Subcutaneous abdominal adipose tissue (tissue), 5 donors: Measurements from ENCODE around the gene PKD2L1.

Experiments used
- H3K27ac ChIP-seq: one replicate; pipeline ENCODE4 v1.7.0; 2013; ENCODE audit warnings: low read depth, mild to moderate bottlenecking, inconsistent platforms, low read length, moderate library complexity
- H3K27me3 ChIP-seq, 5 donors: one replicate each; pipeline ENCODE4 v1.7.0; 2013; ENCODE audit warnings: low read length in 5 of 5, inconsistent platforms in 1 of 5; ENCODE audit not compliant: control insufficient read depth in 5 of 5, insufficient read depth in 4 of 5
- H3K36me3 ChIP-seq, 5 donors: one replicate each; pipeline ENCODE4 v1.7.0; 2013; ENCODE audit warnings: low read length in 5 of 5; ENCODE audit not compliant: control insufficient read depth in 5 of 5, insufficient read depth in 5 of 5
- H3K4me1 ChIP-seq, 5 donors: one replicate each; pipeline ENCODE4 v1.7.0; 2013; ENCODE audit warnings: low read length in 5 of 5, mild to moderate bottlenecking in 3 of 5, moderate library complexity in 1 of 5; ENCODE audit not compliant: control insufficient read depth in 5 of 5, insufficient read depth in 5 of 5
- H3K4me3 ChIP-seq, 5 donors: one replicate each; pipeline ENCODE4 v1.7.0; 2013; ENCODE audit warnings: low read length in 5 of 5, low read depth in 1 of 5
- H3K9ac ChIP-seq, 5 donors: one replicate each; pipeline ENCODE4 v1.7.0; 2013; ENCODE audit warnings: low read length in 5 of 5, mild to moderate bottlenecking in 4 of 5, moderate library complexity in 3 of 5
- H3K9me3 ChIP-seq, 5 donors: one replicate each; pipeline ENCODE4 v1.7.0; 2013; ENCODE audit warnings: low read length in 5 of 5; ENCODE audit not compliant: control insufficient read depth in 5 of 5
- donor health status: healthy.
- donor health status: healthy.
- donor health status: healthy.
- donor health status: healthy.
- donor health status: healthy.

Gene PKD2L1

GRCh38 chr10:100267239-100268104, 62.6 kb downstream of the PKD2L1 start, which contains the start of gene CWF19L1:
Gene CWF19L1, minus strand, starts transcription at chr10:100267638. Its CDS starts 45 bp downstream, at chr10:100267593.
- Histone ChIP-seq H3K4me1 (peaks cover 0 to 21% (median 19%) of the 10 kb centered on the region in 5 donors), H3K27me3 (no peaks in the 10 kb centered on the region), H3K9ac (peak within 1 kb of the TSS; percentile 97 to 100 (median 100)), H3K36me3 (no peaks in the 10 kb centered on the region), H3K9me3 (no peaks in the 10 kb centered on the region), H3K4me3 (peak within 1 kb of the TSS; percentile 99 to 100 (median 100)), H3K27ac (peak within 1 kb of the TSS; percentile 75)

- H3K9ac ChIP-seq = peak overlapping the region in 1 of 5 donors; percentile 30
- H3K4me3 ChIP-seq = peak overlapping the region in 2 of 5 donors; percentile 100
- peaks cover 0 to 6% (median 4%) of the 10 kb centered on the region in 5 donors for H3K36me3 ChIP-seq
- no peak overlapping the region for H3K27ac ChIP-seq
- H3K27me3 ChIP-seq = no peaks in the 10 kb centered on the region
- peaks cover 0 to 21% (median 19%) of the 10 kb centered on the region in 5 donors for H3K4me1 ChIP-seq
- H3K9me3 ChIP-seq = no peaks in the 10 kb centered on the region
These were observed 64.1 kb downstream of the PKD2L1 start for GRCh38 chr10:100265821-100266485.

DNA sequence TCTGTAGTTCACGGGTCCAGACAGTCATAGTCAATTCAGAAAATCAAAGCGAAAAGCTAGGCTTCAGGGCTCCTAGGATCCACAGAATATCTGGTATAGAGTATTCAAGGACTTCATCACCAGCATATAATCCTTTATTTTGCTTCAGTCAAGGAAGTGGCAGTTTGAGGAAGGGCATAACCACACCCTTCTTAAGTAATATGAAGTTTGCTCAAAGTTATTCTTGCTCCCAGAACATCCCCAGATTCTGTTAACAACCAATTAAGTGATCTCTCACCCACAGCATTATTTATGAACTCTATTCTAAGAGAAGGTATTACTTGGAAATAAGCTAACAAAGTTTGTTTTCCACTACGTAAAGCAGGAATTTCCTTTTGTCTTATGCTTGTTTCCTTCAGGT, 75.8 kb downstream of the PKD2L1 start:
- H3K4me1 ChIP-seq = no peaks in the 10 kb centered on the region
- H3K36me3 ChIP-seq = peaks cover 41 to 82% (median 53%) of the 10 kb centered on the region in 5 donors
- H3K9me3 ChIP-seq = no peaks in the 10 kb centered on the region
- H3K9ac ChIP-seq = no peak overlapping the region
- no peak overlapping the region for H3K4me3 ChIP-seq
- H3K27ac ChIP-seq = no peak overlapping the region
- H3K27me3 ChIP-seq = no peaks in the 10 kb centered on the region

DNA sequence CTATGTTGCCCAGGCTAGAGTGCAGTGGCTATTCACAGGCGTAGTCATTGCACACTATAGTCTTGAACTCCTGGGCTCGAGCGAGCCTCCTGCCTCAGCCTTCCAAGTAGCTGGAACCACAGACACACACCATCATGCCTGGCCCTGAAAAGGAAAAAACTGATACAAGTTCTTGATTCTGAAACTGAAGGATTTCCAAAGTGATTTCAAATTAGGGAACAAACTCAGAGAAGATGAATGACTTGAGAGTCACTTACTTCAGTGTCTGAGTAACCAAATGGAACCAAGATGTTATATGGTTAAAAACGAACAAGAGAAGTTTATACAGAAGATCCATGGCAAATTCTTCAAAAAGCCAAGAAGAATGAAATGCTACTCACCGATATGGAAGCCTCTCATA, 77.0 kb downstream of the PKD2L1 start:
- Histone ChIP-seq H3K27ac (no peak overlapping the region), H3K36me3 (peaks cover 36 to 85% (median 64%) of the 10 kb centered on the region in 5 donors), H3K9me3 (no peaks in the 10 kb centered on the region), H3K4me3 (no peak overlapping the region), H3K9ac (no peak overlapping the region), H3K27me3 (no peaks in the 10 kb centered on the region), H3K4me1 (no peaks in the 10 kb centered on the region)

- Histone ChIP-seq H3K4me1 (no peaks in the 10 kb centered on the region), H3K27me3 (no peaks in the 10 kb centered on the region), H3K36me3 (peaks cover 41 to 86% (median 61%) of the 10 kb centered on the region in 5 donors), H3K9me3 (no peaks in the 10 kb centered on the region), H3K4me3 (no peak overlapping the region), H3K27ac (no peak overlapping the region), H3K9ac (no peak overlapping the region)
These were observed 81.2 kb downstream of the PKD2L1 start for GRCh38 chr10:100248820-100249219.

DNA sequence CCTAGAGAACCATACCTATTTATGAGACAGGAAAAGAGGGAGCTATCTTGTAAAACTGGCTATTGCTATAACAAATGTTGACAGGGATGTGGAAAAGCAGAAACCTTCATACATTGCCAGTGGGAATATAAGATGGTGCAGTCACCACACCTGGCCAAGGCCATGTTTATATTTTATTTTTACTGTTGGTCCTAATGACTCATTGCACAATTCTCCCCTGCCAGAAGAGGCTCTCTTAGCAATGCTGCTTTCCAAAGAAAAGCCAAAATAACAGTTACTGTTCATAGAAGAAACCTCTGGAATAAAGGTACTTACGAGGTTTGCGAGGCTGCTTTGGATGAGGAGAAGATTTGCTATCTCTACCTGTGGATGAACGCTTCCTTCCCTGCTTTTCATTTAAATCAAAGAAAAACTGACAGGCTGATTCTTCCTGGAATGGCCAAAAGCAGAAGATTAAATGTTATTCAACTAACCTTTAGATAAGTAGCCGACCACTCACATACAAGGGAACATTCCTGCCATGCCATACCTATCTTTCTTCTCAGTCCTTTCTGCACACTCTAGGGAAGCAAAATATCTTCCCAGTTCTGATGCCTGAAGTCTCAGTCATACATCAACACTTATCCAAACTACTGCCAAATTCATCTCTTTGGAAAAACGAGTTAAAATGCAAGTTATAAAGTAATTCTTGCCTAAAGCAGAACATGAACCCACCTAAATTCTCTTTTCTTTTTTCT, 84.4 kb downstream of the PKD2L1 start:
- Histone ChIP-seq H3K4me3 (no peak overlapping the region), H3K4me1 (no peaks in the 10 kb centered on the region), H3K27ac (no peak overlapping the region), H3K27me3 (no peaks in the 10 kb centered on the region), H3K9ac (no peak overlapping the region), H3K36me3 (peaks cover 48 to 88% (median 63%) of the 10 kb centered on the region in 5 donors), H3K9me3 (no peaks in the 10 kb centered on the region)

DNA sequence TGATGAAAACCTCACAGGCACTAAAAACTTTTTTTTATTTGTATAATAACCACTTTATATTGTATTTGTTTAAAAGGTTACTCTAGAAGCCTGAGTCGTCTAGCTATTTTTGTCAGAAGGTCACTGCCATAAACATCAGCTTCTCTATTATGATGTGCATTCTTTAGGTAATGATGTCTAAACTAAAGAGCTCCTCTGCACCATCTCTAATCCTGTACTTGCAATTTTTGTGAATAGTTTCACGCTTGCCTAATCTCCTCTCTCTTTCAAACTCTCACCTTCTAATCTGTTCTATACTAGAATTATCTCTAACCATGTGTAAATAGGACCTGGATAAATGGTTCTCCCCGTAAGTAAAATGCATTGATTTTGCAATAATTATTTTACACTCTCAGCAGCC, 90.2 kb downstream of the PKD2L1 start:
- H3K27me3 ChIP-seq = no peaks in the 10 kb centered on the region
- H3K9ac ChIP-seq = no peak overlapping the region
- no peaks in the 10 kb centered on the region for H3K4me1 ChIP-seq
- no peaks in the 10 kb centered on the region for H3K9me3 ChIP-seq
- H3K27ac ChIP-seq = no peak overlapping the region
- H3K36me3 ChIP-seq = peaks cover 41 to 87% (median 64%) of the 10 kb centered on the region in 5 donors
- no peak overlapping the region for H3K4me3 ChIP-seq

- peaks cover 44 to 88% (median 68%) of the 10 kb centered on the region in 5 donors for H3K36me3 ChIP-seq
These were observed 91.6 kb downstream of the PKD2L1 start for GRCh38 chr10:100238429-100238828.

More at GRCh38 chr10:100238429-100238828, 91.6 kb downstream of the PKD2L1 start:
- no peaks in the 10 kb centered on the region for H3K9me3 ChIP-seq
- H3K9ac ChIP-seq = no peak overlapping the region
- no peak overlapping the region for H3K4me3 ChIP-seq
- H3K27me3 ChIP-seq = no peaks in the 10 kb centered on the region
- H3K27ac ChIP-seq = no peak overlapping the region
- no peaks in the 10 kb centered on the region for H3K4me1 ChIP-seq
